Right forelimb (tissue), 1 donor: ENCODE measurements around the gene LCOR.
"Not testable (repeated sequence)": the region's sequence is repeated elsewhere in the genome, so short reads cannot be mapped to it uniquely, and the experiment has no call there.

Source experiments
- DNase-seq: peaks from one replicate; pipeline ENCODE4 v3.0.0-alpha.2; 2018

Gene LCOR

GRCh38 chr10:97016728-97017473 is 184.8 kb downstream of the LCOR start:
- DNase-seq: no peak

DNA sequence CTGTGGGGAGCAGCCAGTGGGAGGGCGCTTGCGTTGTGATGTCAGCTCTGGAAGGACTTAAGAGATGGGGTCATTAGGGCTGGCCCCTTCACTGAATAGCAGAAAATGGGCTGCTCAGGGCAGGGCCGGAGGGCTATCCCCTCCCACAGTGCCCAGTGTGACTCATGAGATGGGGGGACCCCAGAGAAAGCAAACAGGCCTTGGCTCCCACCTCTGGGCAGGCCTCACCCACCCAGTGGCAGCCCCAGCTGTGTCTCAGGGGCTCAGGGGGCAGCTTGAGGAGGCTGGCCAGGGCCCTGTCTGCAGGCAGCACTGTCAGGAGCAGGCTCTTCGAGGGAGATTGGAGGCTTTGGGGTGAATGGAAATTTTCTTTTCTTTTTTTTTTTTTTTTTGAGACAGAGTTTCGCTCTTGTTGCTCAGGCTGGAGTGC is 185.4 kb downstream of the LCOR start:
- no peak for DNase-seq

DNA sequence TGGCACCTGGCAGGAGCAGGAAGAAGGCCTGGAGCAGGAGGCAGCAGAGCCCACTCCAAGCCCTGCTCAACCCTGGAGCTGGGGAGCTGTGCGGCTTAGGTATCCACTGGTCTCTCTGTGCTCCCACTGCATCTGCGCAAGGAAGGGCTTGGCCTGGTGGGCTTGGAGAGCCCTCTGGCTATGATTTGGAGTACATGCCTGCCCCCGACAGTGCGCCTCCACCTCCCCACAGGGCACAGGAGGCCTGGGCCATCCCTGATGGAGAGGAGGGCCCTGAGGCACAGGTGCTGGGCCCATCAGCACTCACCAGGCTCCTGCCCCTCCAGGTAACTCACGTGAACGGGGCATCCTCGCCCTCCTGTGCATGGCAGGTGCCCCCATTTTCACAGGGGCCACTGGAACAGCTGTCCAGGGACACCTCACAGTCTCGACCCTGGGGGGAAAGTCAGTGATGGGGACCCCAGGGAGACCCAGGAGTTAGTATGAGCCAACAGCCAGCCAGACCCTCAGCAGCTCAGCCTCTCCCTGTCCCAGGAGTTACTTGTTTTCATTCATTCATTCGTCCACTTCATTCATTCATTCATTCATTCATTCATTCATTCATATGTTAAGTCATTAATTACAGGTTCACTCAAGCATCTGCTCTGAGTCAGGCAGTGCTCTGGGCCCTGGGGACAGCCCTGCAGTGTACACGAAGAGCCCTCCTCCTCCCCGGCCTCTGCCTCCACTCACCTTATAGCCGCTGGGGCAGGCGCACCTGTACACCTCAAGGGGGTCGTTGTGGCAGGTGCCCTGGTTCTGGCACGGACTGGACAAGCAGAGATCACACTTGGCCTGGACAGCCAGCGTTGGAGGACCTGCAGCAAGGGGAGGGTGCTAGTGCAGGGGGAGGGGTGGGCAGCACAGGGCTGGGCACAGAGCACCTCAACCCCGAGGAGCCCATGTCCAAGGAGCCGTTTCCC is 186.4 kb downstream of the LCOR start:
- no peak for DNase-seq

- no peak for DNase-seq
These were observed 187.2 kb downstream of the LCOR start for GRCh38 chr10:97019213-97019844.

DNA sequence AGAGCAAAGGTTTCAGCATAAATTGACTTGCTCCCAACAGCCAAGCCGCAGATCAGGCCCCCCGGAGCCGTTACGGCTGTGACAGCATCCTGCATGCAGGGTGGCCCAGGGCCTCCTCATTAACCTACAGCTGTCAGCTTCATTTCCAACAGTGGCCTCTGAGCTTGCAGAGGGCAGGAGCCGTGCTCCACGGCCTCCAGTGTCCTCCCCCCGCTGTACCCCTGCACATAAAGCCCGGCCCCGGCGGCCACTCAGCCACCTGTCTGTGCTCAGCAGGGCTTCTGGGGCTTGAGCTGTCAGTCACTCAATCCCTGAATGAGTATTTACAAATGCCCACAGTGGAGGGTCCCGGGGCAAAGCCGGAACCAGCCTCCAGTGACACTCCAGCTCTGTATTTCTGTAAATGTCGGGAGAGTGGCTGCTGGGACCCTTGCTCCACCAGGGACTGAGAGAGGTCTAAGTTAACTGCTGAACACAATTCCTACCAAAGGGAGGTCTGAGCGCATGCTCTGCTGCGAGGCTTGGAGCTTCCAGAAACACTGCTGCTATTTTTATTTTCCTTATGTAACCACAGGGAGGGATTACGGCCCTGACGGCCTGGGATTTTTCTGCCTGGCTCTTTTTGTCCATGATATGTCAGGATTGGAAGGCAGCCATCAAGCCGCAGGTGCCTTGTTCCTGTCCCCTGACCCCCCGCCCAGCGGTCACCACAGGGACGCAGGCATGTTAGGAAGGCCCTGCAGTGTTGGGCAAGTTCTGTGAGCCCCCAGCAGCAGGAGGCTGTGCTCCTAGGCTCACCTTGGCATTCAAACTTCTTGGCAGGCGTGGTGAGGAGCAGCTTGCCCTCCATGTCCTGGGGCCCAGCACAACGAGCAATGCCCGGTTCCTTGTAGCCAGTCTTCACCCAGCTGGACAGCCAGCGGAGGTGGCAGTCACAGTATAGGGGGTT is 188.6 kb downstream of the LCOR start:
- DNase-seq: no peak

GRCh38 chr10:97022616-97023015 is 190.5 kb downstream of the LCOR start:
- DNase-seq: no peak

- DNase-seq: no peak
These were observed 191.5 kb downstream of the LCOR start for GRCh38 chr10:97023401-97024167.

DNA sequence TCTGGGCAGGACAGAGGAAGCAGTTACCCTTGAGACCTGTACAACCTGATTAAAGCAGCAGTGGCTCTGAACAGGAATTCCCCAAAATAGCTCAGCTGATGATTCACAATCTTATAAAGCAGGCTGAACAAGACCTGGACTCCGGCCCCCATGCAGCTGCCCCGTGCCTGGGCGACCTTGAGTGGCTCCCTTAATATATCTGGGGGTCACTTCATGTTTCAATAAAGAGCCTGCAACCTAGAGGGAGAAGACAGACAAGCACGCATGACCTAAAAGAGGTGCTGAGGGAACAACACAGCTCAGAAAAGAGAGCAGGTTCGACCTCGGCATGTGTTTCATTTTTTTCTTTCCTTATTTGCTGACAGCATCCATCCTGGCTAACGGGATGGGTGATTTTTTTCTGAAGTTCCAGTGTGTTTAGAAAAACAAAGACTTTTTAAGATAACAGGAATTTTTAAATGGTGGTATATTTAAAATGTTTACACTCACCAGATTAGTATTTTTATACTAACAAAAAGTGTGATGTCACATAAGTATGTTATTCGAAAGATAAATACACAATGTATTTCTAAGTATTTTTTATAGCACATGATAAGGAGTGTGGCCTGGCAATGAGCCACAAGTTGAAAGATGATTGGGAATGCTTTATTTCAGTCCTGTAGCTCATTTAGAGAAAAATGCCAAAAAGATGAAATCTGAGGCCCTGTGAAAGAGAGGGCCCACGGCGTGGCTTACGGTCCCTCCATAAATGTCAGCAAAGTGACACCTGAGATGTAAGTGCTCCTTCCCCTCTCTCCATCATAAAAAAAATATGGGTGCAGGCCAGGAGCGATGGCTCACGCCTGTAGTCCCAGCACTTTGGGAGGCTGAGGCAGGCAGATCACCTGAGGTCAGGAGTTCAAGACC is 192.3 kb downstream of the LCOR start:
- DNase-seq: no peak

DNA sequence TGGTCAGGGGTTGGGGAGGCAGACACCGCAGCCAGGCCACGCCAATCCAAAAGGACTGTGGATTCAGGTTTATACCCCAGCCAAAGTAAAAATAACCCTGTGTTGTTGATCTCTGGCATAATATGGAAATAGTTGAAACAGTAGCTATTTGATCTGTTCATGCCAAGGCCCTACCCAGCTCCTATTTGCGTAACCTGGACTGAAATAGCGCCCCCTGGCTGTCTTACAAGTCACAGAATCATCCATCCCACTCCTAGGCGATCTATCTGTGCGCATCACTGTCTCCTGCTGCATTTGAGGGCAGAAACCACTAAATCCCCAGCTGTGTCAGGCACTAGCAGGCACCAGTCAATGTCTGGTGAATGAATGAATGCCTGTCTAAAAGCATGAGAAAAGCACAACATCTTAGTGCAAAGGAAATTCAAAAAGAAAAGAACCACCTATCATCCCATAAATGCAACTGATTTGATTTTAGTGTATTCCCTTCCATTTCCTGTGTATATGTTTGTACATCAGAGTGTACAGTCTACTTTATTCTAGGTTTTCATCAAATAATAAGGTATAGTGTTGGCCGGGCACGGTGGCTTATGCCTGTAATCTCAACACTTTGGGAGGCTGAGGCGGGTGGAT is 193.6 kb downstream of the LCOR start:
- DNase-seq: no peak

DNA sequence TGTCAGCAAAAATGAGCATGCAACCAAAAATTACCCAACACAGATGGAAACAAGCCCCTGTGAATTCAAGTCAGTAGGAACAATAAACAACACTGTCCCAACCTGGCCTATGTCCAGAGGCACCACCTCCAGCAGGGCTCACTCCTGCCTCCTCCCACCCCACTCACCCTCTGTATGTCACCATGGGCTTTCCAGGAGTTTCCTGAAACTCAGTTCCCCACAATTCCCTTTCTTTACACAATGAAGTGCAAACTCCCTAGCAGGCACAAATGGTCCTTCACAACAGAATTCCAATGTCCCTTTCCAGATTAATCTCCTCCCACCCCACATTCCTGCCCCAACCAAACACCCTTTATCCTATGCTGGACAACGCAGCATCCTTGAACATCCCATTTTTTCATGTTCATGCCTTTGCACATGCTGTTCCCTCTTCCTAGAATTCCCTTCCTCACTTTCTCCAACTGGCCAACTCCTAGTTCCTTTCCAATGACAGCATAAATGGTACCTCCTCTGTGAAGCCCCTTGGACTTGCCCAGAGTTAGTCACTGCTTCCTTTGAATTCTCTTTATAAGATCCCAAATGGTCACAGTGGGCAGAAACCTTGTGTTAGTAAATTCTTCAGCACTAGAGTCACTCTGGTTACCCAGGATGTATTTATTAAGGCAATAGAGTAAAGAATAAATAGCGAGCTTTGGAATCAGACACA is 196.2 kb downstream of the LCOR start:
- DNase-seq: no peak

DNA sequence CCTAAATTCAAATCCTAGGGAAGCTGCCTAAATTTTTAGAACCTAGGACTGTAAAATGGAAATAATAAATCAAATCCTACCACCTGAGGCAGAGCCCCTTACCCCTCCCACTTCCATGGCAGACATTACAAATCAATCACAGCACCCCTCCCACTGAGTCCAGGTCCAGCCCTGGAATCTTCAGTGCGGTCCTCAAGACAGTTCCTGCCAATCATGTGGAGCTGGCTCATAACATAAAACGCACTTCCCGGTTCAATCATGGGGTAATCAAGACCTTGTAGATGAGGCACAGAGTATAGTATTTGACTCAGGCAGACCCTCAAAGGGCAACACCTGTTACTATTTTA is 196.7 kb downstream of the LCOR start:
- DNase-seq: no peak

- no peak for DNase-seq
These were observed 197.2 kb downstream of the LCOR start for GRCh38 chr10:97029271-97029670.

GRCh38 chr10:97030894-97031293 is 198.8 kb downstream of the LCOR start:
- DNase-seq: no peak

DNA sequence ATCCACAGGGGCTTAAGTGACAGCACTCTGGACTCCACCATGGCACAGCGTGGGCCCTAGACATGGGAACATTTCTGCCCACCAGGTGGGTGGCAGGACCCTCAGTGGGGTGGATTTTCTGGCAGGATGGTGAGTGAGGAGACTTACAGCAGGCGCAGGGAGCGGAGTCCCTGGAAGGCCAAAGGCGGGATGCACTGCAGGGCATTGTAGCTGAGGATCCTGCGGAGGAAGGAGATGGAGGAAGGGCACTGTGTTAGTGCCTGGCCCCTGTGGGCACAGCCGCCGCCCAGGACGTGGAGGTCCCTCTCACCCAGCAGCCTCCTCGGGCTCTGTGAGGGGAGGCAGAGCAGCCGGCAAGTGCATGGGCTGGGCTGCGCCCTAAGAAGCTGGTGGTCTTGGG is 199.4 kb downstream of the LCOR start:
- no peak for DNase-seq

- no peak for DNase-seq
These were observed 200.5 kb downstream of the LCOR start for GRCh38 chr10:97032624-97033023.

GRCh38 chr10:97033841-97034240 is 201.7 kb downstream of the LCOR start:
- DNase-seq: not testable (repeated sequence)

DNA sequence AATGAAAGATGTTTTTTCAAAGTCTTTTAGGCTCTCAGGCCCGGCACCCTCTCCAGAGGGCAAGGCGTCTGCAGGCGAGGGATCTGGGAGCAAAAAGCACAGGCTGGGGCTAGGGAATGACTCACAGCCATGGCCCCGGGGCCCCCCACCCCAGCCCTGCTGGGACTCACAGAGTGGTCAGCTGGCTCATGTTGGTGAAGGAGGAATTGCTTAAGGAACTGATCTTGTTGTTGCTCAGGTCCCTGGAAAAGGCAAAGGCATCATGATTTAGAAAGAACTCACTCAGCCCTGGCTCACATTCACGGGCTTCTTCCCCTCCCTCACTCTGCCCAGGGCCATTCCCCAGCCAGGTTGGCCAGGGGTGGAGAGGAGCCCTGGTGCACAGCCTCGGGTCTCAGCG is 202.2 kb downstream of the LCOR start:
- no peak for DNase-seq

DNA sequence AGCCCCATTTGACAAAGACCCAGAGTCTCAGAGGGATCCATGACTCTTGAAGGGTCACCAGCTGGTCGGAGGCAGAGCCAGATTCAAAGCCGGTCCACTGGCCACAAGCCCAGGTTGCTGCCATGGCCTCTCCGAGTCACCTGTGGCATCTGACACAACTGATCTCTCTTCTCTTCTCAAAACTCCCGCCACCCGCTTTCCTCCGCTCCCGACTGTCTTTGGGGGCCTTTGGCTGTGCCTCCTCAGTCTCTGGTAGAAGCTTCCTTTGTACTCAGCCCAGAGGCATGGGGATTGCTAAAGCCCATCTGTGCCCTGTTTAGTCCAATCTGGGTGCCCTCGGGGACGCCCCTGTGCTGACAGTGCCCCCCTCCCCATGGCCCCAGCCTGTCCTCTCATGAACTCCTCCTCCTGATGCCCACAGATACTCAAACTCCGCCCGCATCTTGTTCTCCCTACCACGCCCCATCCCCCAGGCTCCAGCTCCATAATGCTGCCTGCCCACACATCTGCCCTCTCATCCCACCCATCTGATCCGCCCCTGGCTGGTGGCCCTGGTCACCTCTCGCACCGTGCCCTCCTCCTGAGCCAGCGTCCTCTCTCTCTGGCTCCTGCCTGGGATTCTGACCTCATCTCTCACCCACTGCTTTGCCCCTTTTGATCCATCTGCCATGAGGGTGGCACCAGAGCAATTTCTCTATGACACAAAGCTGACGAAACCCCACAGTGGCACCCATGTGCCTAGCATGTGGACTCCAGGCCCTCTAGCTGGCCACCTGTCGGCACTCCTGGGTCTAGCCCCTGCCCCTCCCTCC is 203.1 kb downstream of the LCOR start:
- no peak for DNase-seq
